ENCODE measurements around the gene GCNT2.

Gene GCNT2

GRCh38 chr6:10621213-10621612 lies 100.1 kb downstream of the GCNT2 start:
- DNase-seq (ENCODE audit: extremely low read depth, insufficient read length), result no peak
- H3K4me3 ChIP-seq (replicated peaks; ENCODE audit: low read depth, low read length), result no peak overlapping the region
- H3K36me3 ChIP-seq (ENCODE audit: control insufficient read depth, insufficient read depth, low read length), result peaks cover 4% of the 10 kb centered on the region
- TF ChIP-seq, protein P1, sequence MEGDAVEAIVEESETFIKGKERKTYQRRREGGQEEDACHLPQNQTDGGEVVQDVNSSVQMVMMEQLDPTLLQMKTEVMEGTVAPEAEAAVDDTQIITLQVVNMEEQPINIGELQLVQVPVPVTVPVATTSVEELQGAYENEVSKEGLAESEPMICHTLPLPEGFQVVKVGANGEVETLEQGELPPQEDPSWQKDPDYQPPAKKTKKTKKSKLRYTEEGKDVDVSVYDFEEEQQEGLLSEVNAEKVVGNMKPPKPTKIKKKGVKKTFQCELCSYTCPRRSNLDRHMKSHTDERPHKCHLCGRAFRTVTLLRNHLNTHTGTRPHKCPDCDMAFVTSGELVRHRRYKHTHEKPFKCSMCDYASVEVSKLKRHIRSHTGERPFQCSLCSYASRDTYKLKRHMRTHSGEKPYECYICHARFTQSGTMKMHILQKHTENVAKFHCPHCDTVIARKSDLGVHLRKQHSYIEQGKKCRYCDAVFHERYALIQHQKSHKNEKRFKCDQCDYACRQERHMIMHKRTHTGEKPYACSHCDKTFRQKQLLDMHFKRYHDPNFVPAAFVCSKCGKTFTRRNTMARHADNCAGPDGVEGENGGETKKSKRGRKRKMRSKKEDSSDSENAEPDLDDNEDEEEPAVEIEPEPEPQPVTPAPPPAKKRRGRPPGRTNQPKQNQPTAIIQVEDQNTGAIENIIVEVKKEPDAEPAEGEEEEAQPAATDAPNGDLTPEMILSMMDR (IDR thresholded peaks at IDR 0.05; ENCODE audit: insufficient read depth, low read length, poor library complexity, severe bottlenecking), result no peak
- no peaks in the 10 kb centered on the region for H3K27me3 ChIP-seq (replicated peaks; ENCODE audit: control insufficient read depth, insufficient read depth, low read length)

DNA sequence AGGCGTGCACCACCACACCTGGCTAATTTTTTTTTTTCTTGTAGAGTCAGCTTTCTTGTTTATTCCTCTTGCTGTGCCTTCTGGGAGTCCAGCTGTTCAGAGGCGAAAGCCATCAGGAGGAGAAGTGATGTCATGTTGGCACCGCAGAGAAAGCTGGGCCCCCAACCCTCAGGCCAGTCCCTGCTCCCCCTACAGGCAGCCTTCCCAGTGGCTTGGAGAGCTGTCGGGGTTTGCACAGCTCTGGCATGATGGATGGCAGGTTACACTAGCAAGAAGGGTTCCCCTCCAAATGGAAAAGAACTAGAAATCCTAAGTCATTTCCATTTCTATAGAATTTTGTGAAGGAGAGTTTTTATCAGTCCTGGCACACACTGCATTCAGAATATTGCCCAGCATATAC lies 100.7 kb downstream of the GCNT2 start:
- H3K27me3 ChIP-seq (replicated peaks; ENCODE audit: control insufficient read depth, insufficient read depth, low read length), result no peaks in the 10 kb centered on the region
- TF ChIP-seq, protein P1 (IDR thresholded peaks at IDR 0.05; ENCODE audit: insufficient read depth, low read length, poor library complexity, severe bottlenecking), result no peak
- H3K4me3 ChIP-seq (replicated peaks; ENCODE audit: low read depth, low read length), result no peak overlapping the region

DNA sequence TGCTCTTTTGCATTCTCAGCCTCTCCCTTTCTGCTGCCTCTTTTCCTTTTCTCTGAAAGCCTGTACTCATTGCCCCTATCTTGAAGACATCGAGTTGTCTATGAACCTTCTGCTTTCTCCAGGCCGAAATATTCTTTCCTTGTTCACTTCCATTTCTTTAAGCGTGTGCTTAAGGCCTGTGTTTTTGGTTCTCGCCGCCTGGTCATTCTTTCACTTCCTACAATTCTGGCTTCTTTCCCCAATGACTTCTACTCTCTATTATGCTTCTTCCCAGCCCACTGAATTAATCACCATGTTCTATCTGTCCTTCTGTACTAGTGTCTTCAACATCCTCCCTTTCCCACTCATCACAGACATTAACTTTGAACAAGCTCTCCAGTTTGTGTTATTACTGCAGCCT lies 103.7 kb downstream of the GCNT2 start:
- TF ChIP-seq, protein P1 (IDR thresholded peaks at IDR 0.05; ENCODE audit: insufficient read depth, low read length, poor library complexity, severe bottlenecking), result no peak
- Histone ChIP-seq H3K27me3 (replicated peaks; ENCODE audit: control insufficient read depth, insufficient read depth, low read length) (no peaks in the 10 kb centered on the region), H3K36me3 (ENCODE audit: control insufficient read depth, insufficient read depth, low read length) (peaks cover 4% of the 10 kb centered on the region), H3K4me3 (replicated peaks; ENCODE audit: low read depth, low read length) (no peak overlapping the region)
- DNase-seq (ENCODE audit: extremely low read depth, insufficient read length), result no peak

More for the DNA sequence above, 100.7 kb downstream of the GCNT2 start:
- peaks cover 4% of the 10 kb centered on the region for H3K36me3 ChIP-seq (ENCODE audit: control insufficient read depth, insufficient read depth, low read length)
- DNase-seq (ENCODE audit: extremely low read depth, insufficient read length), result no peak

DNA sequence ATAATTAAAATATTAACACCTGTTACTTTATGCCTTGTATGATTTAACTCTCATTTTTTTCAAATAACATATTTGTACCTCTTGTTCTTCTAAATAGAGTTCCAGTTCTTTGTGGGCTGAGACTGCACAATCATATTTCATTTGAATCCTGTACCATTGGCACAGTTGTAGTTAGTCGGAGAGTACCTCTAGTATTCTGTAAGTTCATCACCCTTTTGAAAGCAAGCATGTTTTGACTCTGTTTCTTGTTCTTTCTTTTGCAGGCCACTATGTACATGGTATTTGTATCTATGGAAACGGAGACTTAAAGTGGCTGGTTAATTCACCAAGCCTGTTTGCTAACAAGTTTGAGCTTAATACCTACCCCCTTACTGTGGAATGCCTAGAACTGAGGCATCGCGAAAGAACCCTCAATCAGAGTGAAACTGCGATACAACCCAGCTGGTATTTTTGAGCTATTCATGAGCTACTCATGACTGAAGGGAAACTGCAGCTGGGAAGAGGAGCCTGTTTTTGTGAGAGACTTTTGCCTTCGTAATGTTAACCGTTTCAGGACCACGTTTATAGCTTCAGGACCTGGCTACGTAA lies 105.1 kb downstream of the GCNT2 start:
- Histone ChIP-seq H3K27me3 (replicated peaks; ENCODE audit: control insufficient read depth, insufficient read depth, low read length) (no peaks in the 10 kb centered on the region), H3K36me3 (ENCODE audit: control insufficient read depth, insufficient read depth, low read length) (peaks cover 4% of the 10 kb centered on the region), H3K4me3 (replicated peaks; ENCODE audit: low read depth, low read length) (no peak overlapping the region)
- no peak for DNase-seq (ENCODE audit: extremely low read depth, insufficient read length)
- TF ChIP-seq, protein P1 (IDR thresholded peaks at IDR 0.05; ENCODE audit: insufficient read depth, low read length, poor library complexity, severe bottlenecking), result no peak

GRCh38 chr6:10627800-10628199 lies 106.6 kb downstream of the GCNT2 start:
- H3K27me3 ChIP-seq (replicated peaks; ENCODE audit: control insufficient read depth, insufficient read depth, low read length), result no peaks in the 10 kb centered on the region
- no peaks in the 10 kb centered on the region; the same call in 1 of the 2 replicates for H3K36me3 ChIP-seq (ENCODE audit: control insufficient read depth, insufficient read depth, low read length)
- no peak overlapping the region for H3K4me3 ChIP-seq (replicated peaks; ENCODE audit: low read depth, low read length)
- DNase-seq (ENCODE audit: extremely low read depth, insufficient read length), result no peak
- TF ChIP-seq, protein P1 (IDR thresholded peaks at IDR 0.05; ENCODE audit: insufficient read depth, low read length, poor library complexity, severe bottlenecking), result no peak

GRCh38 chr6:10630178-10630577 lies 109.0 kb downstream of the GCNT2 start:
- TF ChIP-seq, protein P1 (IDR thresholded peaks at IDR 0.05; ENCODE audit: insufficient read depth, low read length, poor library complexity, severe bottlenecking), result no peak
- Histone ChIP-seq H3K36me3 (ENCODE audit: control insufficient read depth, insufficient read depth, low read length) (no peaks in the 10 kb centered on the region; the same call in 1 of the 2 replicates), H3K27me3 (replicated peaks; ENCODE audit: control insufficient read depth, insufficient read depth, low read length) (no peaks in the 10 kb centered on the region), H3K4me3 (replicated peaks; ENCODE audit: low read depth, low read length) (no peak overlapping the region)
- no peak for DNase-seq (ENCODE audit: extremely low read depth, insufficient read length)

Data from GM06990 (cell line).